NB4 (cell line): ENCODE results near the gene HOXB7.

ENCODE experiments used
- DNase-seq: peaks from one replicate; pipeline ENCODE4 v3.0.0; 2010; ENCODE audit warnings: low read depth
- H3K4me3 ChIP-seq: one replicate; pipeline ENCODE4 v1.5.1; 2011; ENCODE audit warnings: mild to moderate bottlenecking, low read depth, low read length, moderate library complexity
- CTCF ChIP-seq: IDR thresholded peaks from one replicate; pipeline ENCODE4 v1.5.1; 2012; ENCODE audit warnings: low read depth, low read length
- MAX ChIP-seq: IDR thresholded peaks from 2 replicates; pipeline ENCODE4 v1.6.1; 2011; ENCODE audit warnings: low read depth, low read length
- MYC ChIP-seq: IDR thresholded peaks from 2 replicates; pipeline ENCODE4 v1.6.1; 2011; ENCODE audit warnings: low read depth, low read length
- POLR2A ChIP-seq: IDR thresholded peaks from 2 replicates; pipeline ENCODE4 v1.6.1; 2011; ENCODE audit warnings: mild to moderate bottlenecking; ENCODE audit not compliant: insufficient read length; ENCODE audit errors: extremely low read depth

Gene HOXB7

GRCh38 chr17:48617471-48618255 is 6.8 kb upstream of the HOXB7 start:
- no peak for TF ChIP-seq MAX
- no peak for TF ChIP-seq POLR2A
- TF ChIP-seq CTCF = no peak
- no peak for TF ChIP-seq MYC
- no peak for DNase-seq
- no peak overlapping the region for H3K4me3 ChIP-seq

- no peak for TF ChIP-seq MAX
- TF ChIP-seq CTCF = no peak
- no peak for TF ChIP-seq MYC
- no peak for TF ChIP-seq POLR2A
- no peak overlapping the region for H3K4me3 ChIP-seq
- DNase-seq = no peak
These were observed 6.1 kb upstream of the HOXB7 start for GRCh38 chr17:48616717-48617470.

GRCh38 chr17:48615963-48616716 is 5.3 kb upstream of the HOXB7 start:
- TF ChIP-seq MYC (no peak), POLR2A (no peak), MAX (no peak), CTCF (no peak)
- DNase-seq = no peak
- no peak overlapping the region for H3K4me3 ChIP-seq

GRCh38 chr17:48615047-48615962 is 4.5 kb upstream of the HOXB7 start, which contains the start of gene HOXB8:
HOXB8 (minus strand) TSS chr17:48615292; CDS start chr17:48614704, 588 bp downstream.
- no peak for TF ChIP-seq CTCF
- TF ChIP-seq POLR2A = no peak
- no peak for TF ChIP-seq MYC
- no peak for TF ChIP-seq MAX
- DNase-seq = no peak
- no peak within 1 kb of the TSS for H3K4me3 ChIP-seq
